Caco-2 (cell line): Measurements from ENCODE around the gene TMEM91. TPM values are rescaled to one million over a fixed set of nuclear protein-coding genes. Genes with fewer than 3 reads are reported as not detected.

Experiments
- BruUV-seq: library from RNA; stranded (reverse); fragments of 400-500 nt; replicated peaks from 2 replicates; lab custom pipeline; 2021; lab: Mats Ljungman, UMichigan
- CTCF ChIA-PET: fragments of 300-600 bp; sonication (Branson Sonifier 250); formaldehyde crosslinking; loops from one replicate; lab custom pipeline; 2022; ENCODE audit warnings: antibody characterized with exemption; lab: Charles Lee
- POLR2A ChIA-PET: fragments of 300-600 bp; sonication (Branson Sonifier 250); formaldehyde crosslinking; loops from one replicate; lab custom pipeline; 2022; ENCODE audit warnings: antibody characterized with exemption; lab: Charles Lee
- DNase-seq, 2 experiments: peaks; one replicate each; pipeline versions ENCODE4 v3.0.0 to v3.0.0-alpha.2; 2020 to 2022
- H3K27me3 ChIP-seq: replicated peaks from 2 replicates; pipeline ENCODE4 v1.6.0; 2011; ENCODE audit warnings: low read length; ENCODE audit not compliant: control insufficient read depth, insufficient read depth
- H3K36me3 ChIP-seq: 2 replicates; pipeline ENCODE4 v1.5.1; 2011; ENCODE audit warnings: low read length; ENCODE audit not compliant: control insufficient read depth, insufficient read depth
- H3K4me1 ChIP-seq: fragments of 250-450 bp; sonication (Bioruptor Pico); 2 replicates; pipeline ENCODE4 v1.5.1; 2020; ENCODE audit warnings: mild to moderate bottlenecking
- H3K4me3 ChIP-seq: 2 replicates; pipeline ENCODE4 v1.5.1; 2011; ENCODE audit warnings: low read depth, mild to moderate bottlenecking, control low read depth, low read length
- H3K9me3 ChIP-seq: fragments of 250-450 bp; sonication (Bioruptor Pico); 2 replicates; pipeline ENCODE4 v1.5.1; 2020; ENCODE audit warnings: mild to moderate bottlenecking, moderate library complexity
- H3K27ac Mint-ChIP-seq: one replicate; pipeline ENCODE4 v1.8.0; 2022; ENCODE audit warnings: mixed read lengths; ENCODE audit not compliant: unreplicated experiment
- H3K27me3 Mint-ChIP-seq: one replicate; pipeline ENCODE4 v1.8.0; 2022; ENCODE audit warnings: mixed read lengths; ENCODE audit not compliant: insufficient read depth, unreplicated experiment
- H3K36me3 Mint-ChIP-seq: one replicate; pipeline ENCODE4 v1.8.0; 2022; ENCODE audit warnings: mild to moderate bottlenecking, mixed read lengths; ENCODE audit not compliant: insufficient read depth, unreplicated experiment
- H3K4me1 Mint-ChIP-seq: one replicate; pipeline ENCODE4 v1.8.0; 2022; ENCODE audit warnings: low read depth, mixed read lengths; ENCODE audit not compliant: unreplicated experiment
- H3K4me3 Mint-ChIP-seq: one replicate; pipeline ENCODE4 v1.8.0; 2022; ENCODE audit warnings: mild to moderate bottlenecking, moderate library complexity, mixed read lengths; ENCODE audit not compliant: unreplicated experiment
- H3K9me3 Mint-ChIP-seq: one replicate; pipeline ENCODE4 v1.8.0; 2022; ENCODE audit warnings: mixed read lengths; ENCODE audit not compliant: unreplicated experiment
- CTCF ChIP-seq, 2 experiments: fragments of 200-600 bp in 1 of 2; IDR thresholded peaks; 1 replicate in 1 of 2; 2 replicates in 1 of 2; pipeline versions ENCODE4 v1.5.1 to v1.8.0; 2011 to 2022; ENCODE audit warnings: antibody characterized with exemption in 1 of 2, control low read depth in 1 of 2, inconsistent platforms in 1 of 2, low read depth in 1 of 2, low read length in 1 of 2, mild to moderate bottlenecking in 1 of 2, moderate library complexity in 1 of 2; ENCODE audit not compliant: insufficient read depth in 1 of 2, severe bottlenecking in 1 of 2, unreplicated experiment in 1 of 2
- intact Hi-C: fragments of 100-400 bp; cut with micrococcal nuclease; formaldehyde crosslinking; loops from one replicate; pipeline ENCODE4 v1.10.0; 2022; ENCODE audit not compliant: unreplicated experiment
- total RNA-seq: library from RNA; stranded (reverse); gene quantifications from 2 replicates; pipeline ENCODE4 v1.2.3, GENCODE V29; 2022

Gene TMEM91
- total RNA-seq, 1 experiment from 2014 or later, result 1.4 TPM

DNA sequence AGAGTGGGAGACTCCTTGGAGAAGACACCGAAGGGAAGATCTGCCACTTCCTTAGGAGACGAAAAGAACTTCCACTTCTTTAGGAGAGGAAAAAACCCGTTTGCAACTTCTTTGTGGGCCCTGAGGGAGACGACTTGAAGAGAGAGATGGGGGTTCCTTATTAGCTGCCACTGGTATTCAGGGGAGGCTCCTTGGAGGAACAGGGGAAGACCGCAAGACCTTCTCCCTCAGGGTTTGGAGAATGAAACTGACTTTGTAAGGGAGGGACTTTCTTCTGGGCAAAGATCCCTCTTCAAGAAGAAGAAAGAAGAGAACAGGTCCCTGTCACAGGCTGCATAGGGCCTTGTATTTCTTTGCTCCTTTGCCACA is 21.7 kb downstream of the TMEM91 start:
- DNase-seq, result no peak
- intact Hi-C loops, result no loop called here
- peak overlapping the region; percentile 100 for H3K27ac Mint-ChIP-seq
- no peaks in the 10 kb centered on the region for H3K9me3 Mint-ChIP-seq
- no TSS peak for BruUV-seq
- CTCF ChIA-PET, result no interaction called here
- peak overlapping the region; percentile 99 for H3K4me3 Mint-ChIP-seq
- TF ChIP-seq CTCF (IDR thresholded peaks at IDR 0.05; ENCODE audit: insufficient read depth in 1 of 2, low read depth in 1 of 2, low read length in 1 of 2, severe bottlenecking in 1 of 2, unreplicated experiment in 1 of 2), result no peak
- H3K36me3 ChIP-seq, result no peaks in the 10 kb centered on the region
- H3K36me3 Mint-ChIP-seq, result peaks cover 16% of the 10 kb centered on the region
- H3K27me3 Mint-ChIP-seq, result no peaks in the 10 kb centered on the region
- peaks cover 15% of the 10 kb centered on the region for H3K4me1 Mint-ChIP-seq
- H3K9me3 ChIP-seq, result no peaks in the 10 kb centered on the region
- H3K4me1 ChIP-seq, result 0 out of 2 replicates have a peak, but pooled peaks cover 6% of the 10 kb centered on the region
- peak overlapping the region; percentile 97 for H3K4me3 ChIP-seq
- H3K27me3 ChIP-seq, result no peaks in the 10 kb centered on the region; the same call in 1 of the 2 replicates
- POLR2A ChIA-PET, result interaction anchor here (1.0 to 1.4 kb wide), 2 partner anchors 11 to 41 kb away, joined by 3 read pairs; partner anchors contain the start of gene DMAC2

- H3K36me3 Mint-ChIP-seq, result peaks cover 15% of the 10 kb centered on the region
- no peak for TF ChIP-seq CTCF (IDR thresholded peaks at IDR 0.05; ENCODE audit: insufficient read depth in 1 of 2, low read depth in 1 of 2, low read length in 1 of 2, severe bottlenecking in 1 of 2, unreplicated experiment in 1 of 2)
- H3K27me3 ChIP-seq, result no peaks in the 10 kb centered on the region; the same call in 1 of the 2 replicates
- H3K9me3 Mint-ChIP-seq, result no peaks in the 10 kb centered on the region
- BruUV-seq, result no TSS peak
- peaks cover 15% of the 10 kb centered on the region for H3K4me1 Mint-ChIP-seq
- CTCF ChIA-PET, result no interaction called here
- no peak for DNase-seq
- no peaks in the 10 kb centered on the region for H3K27me3 Mint-ChIP-seq
- 0 out of 2 replicates have a peak, but pooled peaks cover 6% of the 10 kb centered on the region for H3K4me1 ChIP-seq
- peak overlapping the region; percentile 97 for H3K4me3 ChIP-seq
- H3K36me3 ChIP-seq, result no peaks in the 10 kb centered on the region
- no peaks in the 10 kb centered on the region for H3K9me3 ChIP-seq
- intact Hi-C loops, result no loop called here
- POLR2A ChIA-PET, result interaction anchor here (1.0 to 1.4 kb wide), 2 partner anchors 11 to 41 kb away, joined by 3 read pairs; partner anchors contain the start of gene DMAC2
- H3K4me3 Mint-ChIP-seq, result peak overlapping the region; percentile 99
- peak overlapping the region; percentile 100 for H3K27ac Mint-ChIP-seq
Observed at GRCh38 chr19:41398598-41398997, 22.3 kb downstream of the TMEM91 start.

GRCh38 chr19:41399091-41399490 is 22.8 kb downstream of the TMEM91 start:
- H3K4me1 ChIP-seq, result 0 out of 2 replicates have a peak, but pooled peaks cover 6% of the 10 kb centered on the region
- no peaks in the 10 kb centered on the region for H3K27me3 Mint-ChIP-seq
- POLR2A ChIA-PET, result interaction anchor here (1.4 kb wide), 1 partner anchor 10 kb away, joined by 3 read pairs; no protein-coding TSS in a partner anchor
- H3K4me3 ChIP-seq, result no peak overlapping the region; the same call in 1 of the 2 replicates
- no peak for DNase-seq
- intact Hi-C loops, result no loop called here
- CTCF ChIA-PET, result no interaction called here
- H3K27ac Mint-ChIP-seq, result no peak overlapping the region
- no peak for TF ChIP-seq CTCF (IDR thresholded peaks at IDR 0.05; ENCODE audit: insufficient read depth in 1 of 2, low read depth in 1 of 2, low read length in 1 of 2, severe bottlenecking in 1 of 2, unreplicated experiment in 1 of 2)
- peaks cover 15% of the 10 kb centered on the region for H3K4me1 Mint-ChIP-seq
- no peaks in the 10 kb centered on the region for H3K9me3 Mint-ChIP-seq
- no peaks in the 10 kb centered on the region for H3K36me3 ChIP-seq
- no peaks in the 10 kb centered on the region; the same call in 1 of the 2 replicates for H3K27me3 ChIP-seq
- no TSS peak for BruUV-seq
- H3K36me3 Mint-ChIP-seq, result peaks cover 10% of the 10 kb centered on the region
- H3K4me3 Mint-ChIP-seq, result peak overlapping the region; percentile 44
- H3K9me3 ChIP-seq, result no peaks in the 10 kb centered on the region
